GM18907 (cell line): ENCODE data around the gene OLR1.

Experiments
- ATAC-seq: cut with Tn5 transposase; IDR thresholded peaks from one replicate; pipeline ENCODE4 v1.9.1; 2021; ENCODE audit warnings: mild to moderate bottlenecking, moderate library complexity; ENCODE audit not compliant: unreplicated experiment

Gene OLR1

DNA sequence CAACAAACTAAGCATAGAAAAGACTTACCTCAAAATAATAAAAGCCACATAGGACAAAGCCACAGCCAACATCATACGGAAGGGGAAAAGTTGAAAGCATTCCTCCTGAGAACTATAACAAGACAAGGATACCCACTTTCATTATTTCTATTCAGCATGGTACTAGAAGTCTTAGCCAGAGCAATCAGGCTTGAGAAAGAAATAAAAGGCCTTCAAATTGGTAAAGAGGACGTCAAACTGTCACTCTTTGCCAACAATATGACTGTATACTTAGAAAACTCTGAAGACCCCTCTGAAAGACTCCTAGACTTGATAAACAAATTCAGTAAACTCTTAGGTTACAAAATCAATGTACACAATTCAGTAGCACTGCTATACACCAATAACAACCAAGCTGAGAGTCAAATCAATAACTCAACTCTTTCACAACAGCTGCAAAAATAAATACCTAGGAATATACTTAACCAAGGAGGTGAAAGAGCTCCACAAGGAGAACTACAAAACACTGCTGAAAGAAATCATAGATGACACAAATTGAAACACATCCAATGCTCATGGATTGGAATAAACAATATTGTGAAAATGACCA, 61.6 kb downstream of the OLR1 start:
- no peak for ATAC-seq
